IPS-18c (cell line): Measurements from ENCODE around the gene SGPP1.
"Not testable (repeated sequence)": the region's sequence is repeated elsewhere in the genome, so short reads cannot be mapped to it uniquely, and the experiment has no call there.

Source experiments
- H3K4me3 ChIP-seq: 2 replicates; pipeline ENCODE4 v1.7.0; 2013; ENCODE audit warnings: low read depth, mild to moderate bottlenecking, low read length, moderate library complexity; ENCODE audit not compliant: insufficient read depth
- H3K9me3 ChIP-seq: one replicate; pipeline ENCODE4 v1.6.1; 2013; ENCODE audit warnings: mild to moderate bottlenecking, low read length, moderate library complexity; ENCODE audit not compliant: control insufficient read depth, insufficient read depth

Gene SGPP1

DNA sequence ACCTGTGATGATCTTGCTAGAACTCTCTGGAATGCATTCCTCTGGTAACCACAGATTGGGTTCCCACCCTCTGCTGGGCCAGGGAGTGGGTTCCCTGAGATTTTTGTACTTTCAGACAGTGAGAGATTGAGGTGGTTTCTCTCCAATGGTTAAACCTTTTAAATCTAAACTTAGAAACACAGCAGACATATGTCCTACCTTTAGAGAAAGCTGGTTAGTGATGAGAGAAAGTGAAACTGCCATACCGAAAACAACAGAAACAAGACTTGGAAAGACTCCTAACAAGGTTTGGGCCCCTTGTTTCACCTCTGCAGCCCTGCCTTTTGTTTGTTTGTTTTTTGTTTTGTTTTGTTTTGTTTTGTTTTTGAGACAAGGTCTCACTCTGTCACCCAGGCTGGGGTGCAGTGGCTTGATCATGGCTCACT lies 9.7 kb upstream of the SGPP1 start:
- Histone ChIP-seq H3K4me3 (no peak overlapping the region), H3K9me3 (no peaks in the 10 kb centered on the region)

DNA sequence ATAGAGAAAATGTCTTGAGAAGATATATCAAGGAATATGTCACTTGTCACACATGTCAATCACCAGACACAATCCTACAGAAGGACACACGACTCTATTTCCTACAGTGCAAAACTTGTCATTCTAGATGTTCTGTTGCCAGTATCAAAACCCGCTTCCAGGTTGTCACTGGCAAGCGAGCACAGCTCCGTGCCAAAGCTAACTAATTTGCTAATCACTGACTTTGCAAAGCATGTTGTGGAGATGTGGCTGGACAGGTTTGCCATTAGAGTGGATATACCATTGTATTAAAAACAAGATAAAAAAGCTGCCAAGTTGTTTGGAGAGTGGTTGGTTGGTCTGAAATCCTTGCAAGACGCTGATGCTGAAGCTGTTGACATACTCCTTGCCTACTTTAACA lies 7.9 kb upstream of the SGPP1 start:
- Histone ChIP-seq H3K4me3 (no peak overlapping the region), H3K9me3 (no peaks in the 10 kb centered on the region)

DNA sequence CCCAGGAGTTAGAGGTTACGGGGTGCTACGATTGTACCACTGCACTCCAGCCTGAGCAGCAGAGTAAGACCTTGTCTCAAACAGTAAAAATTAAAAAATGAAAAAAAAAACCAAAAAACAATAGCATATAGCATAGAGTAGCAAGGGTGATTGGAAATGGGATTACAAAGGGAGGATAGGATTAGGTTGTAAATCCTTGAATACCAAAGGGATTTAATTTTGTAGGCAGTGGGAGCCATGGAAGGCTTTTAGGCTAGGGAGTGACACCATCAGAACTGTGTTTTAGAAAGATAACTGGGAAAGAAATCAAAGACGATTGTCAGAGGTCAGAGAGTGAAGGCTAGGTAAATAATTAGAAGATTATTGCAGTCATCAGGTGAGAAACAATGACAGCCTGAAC lies 2.8 kb upstream of the SGPP1 start:
- H3K9me3 ChIP-seq: no peaks in the 10 kb centered on the region
- H3K4me3 ChIP-seq: no peak overlapping the region

GRCh38 chr14:63727231-63727735 lies 582 bp downstream of the SGPP1 start:
- H3K9me3 ChIP-seq: no peaks in the 10 kb centered on the region
- H3K4me3 ChIP-seq: peak overlapping the region; percentile 64

DNA sequence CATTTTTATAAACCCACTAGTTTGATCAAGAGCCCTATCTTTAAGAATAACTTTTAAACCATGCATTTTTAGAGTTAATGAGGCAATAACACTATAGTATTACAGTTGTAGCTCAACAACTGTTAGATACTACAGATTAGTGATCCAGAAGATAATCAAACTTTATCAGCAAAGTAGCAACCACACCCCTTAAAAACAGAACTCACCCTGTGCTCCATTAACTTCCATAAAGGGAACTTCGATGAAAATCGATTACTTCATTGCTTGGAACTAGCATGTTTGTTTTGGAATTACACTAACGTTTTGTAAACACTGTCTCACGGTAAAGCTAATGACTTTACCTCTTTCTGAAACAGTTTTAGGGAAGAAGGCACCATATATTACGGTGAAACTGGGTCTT lies 1.4 kb downstream of the SGPP1 start:
- H3K4me3 ChIP-seq: peak overlapping the region; percentile 22; the same call in 1 of the 2 replicates

DNA sequence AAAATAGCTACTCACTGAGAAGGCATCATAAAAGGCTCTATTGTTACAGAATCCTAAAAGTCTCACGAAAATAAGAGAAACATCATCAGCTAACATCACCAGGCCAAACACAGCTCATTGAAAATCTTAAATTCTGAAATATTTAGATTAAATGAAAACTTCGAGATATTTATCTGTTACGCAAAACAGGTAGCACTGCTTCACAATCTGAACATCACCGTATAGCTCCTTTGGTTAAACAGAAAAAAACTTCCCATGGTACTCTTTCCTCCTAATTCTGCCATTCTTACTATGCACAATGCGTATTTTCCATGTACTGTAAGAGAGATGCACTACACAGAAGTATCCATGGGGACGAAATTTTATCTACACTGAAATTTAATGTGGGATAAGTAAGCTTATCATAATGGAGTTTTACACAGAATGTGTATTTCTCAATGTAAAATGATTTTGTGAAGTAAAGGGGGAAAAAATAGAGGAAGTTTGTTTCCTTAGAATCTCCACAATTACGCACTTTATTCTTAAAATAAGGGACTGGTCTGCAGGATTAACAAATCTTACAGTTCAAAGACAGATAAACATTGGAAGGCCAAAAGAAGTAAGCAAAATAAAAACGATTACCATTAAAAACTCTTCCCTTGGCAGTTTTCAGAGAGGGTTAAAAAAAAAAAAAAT lies 1.9 kb downstream of the SGPP1 start:
- Histone ChIP-seq H3K9me3 (no peaks in the 10 kb centered on the region), H3K4me3 (no peak overlapping the region)

More for the DNA sequence above, 1.4 kb downstream of the SGPP1 start:
- no peaks in the 10 kb centered on the region for H3K9me3 ChIP-seq

- no peak overlapping the region for H3K4me3 ChIP-seq
Measured at GRCh38 chr14:63717702-63718101, 10.2 kb downstream of the SGPP1 start.

GRCh38 chr14:63715360-63715759 lies 12.5 kb downstream of the SGPP1 start:
- H3K9me3 ChIP-seq: peaks cover 2% of the 10 kb centered on the region

More at GRCh38 chr14:63717702-63718101, 10.2 kb downstream of the SGPP1 start:
- peaks cover 2% of the 10 kb centered on the region for H3K9me3 ChIP-seq

GRCh38 chr14:63713764-63714163 lies 14.1 kb downstream of the SGPP1 start:
- Histone ChIP-seq H3K4me3 (no peak overlapping the region), H3K9me3 (no peaks in the 10 kb centered on the region)

More at GRCh38 chr14:63715360-63715759, 12.5 kb downstream of the SGPP1 start:
- no peak overlapping the region for H3K4me3 ChIP-seq

DNA sequence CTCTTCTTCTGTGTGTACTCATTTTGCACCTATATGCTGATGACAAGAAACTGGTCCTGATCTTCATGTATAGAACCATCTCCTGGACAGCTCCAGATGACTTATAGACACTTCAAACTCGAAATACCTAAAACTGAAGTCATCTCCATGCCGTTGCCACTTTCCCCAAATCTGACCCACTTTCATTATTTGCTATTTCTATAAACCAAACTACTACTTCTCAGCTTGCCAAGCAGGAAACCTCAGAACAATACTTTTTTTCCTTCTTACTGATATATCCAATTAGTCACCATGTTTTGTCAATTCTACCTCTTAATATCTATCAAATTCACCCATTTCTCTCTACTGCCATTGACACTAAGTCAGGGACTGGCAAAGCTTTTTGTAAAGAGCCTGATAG lies 14.8 kb downstream of the SGPP1 start:
- Histone ChIP-seq H3K9me3 (no peaks in the 10 kb centered on the region), H3K4me3 (no peak overlapping the region)

DNA sequence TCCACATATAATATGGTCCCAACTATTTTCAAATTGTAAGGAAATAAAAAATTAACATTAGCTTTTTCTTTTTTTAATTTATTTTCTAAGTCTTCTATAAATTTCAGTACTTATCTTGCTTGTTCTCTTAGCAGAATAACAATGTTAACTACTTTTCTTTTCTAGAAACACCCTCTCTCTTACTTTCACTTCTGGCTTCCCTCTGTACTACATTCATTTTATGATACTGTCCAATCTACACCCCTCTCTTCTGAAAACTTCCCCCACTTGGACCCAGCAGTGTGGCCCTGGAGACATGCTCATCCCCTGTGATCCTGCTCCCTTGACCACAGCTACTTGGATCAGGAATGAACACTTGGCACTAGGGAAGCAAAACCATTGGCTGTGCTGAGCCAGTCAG lies 15.7 kb downstream of the SGPP1 start:
- no peaks in the 10 kb centered on the region for H3K9me3 ChIP-seq
- H3K4me3 ChIP-seq: no peak overlapping the region

- H3K4me3 ChIP-seq: no peak overlapping the region
- H3K9me3 ChIP-seq: no peaks in the 10 kb centered on the region
Measured at GRCh38 chr14:63710497-63710896, 17.4 kb downstream of the SGPP1 start.

DNA sequence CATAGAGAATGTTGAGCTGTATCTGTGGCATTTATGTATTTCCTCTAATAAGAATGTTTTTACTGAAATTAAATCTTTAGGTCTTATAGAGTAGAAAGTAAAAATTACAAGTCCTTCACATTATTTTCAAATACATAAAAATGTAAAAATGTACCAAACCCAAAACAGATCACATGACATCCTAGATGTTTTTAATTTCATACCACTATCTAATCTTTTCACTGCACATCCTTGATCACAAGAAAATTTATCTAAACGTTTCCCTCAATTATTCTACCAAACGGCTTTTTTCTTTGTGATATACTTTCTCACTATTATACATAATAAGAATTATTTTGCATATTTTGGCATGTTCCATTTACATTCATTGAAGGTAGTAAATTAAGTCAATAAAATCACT lies 18.3 kb downstream of the SGPP1 start:
- H3K4me3 ChIP-seq: no peak overlapping the region
- no peaks in the 10 kb centered on the region for H3K9me3 ChIP-seq

- Histone ChIP-seq H3K4me3 (no peak overlapping the region), H3K9me3 (no peaks in the 10 kb centered on the region)
Measured at GRCh38 chr14:63707216-63707615, 20.6 kb downstream of the SGPP1 start.

DNA sequence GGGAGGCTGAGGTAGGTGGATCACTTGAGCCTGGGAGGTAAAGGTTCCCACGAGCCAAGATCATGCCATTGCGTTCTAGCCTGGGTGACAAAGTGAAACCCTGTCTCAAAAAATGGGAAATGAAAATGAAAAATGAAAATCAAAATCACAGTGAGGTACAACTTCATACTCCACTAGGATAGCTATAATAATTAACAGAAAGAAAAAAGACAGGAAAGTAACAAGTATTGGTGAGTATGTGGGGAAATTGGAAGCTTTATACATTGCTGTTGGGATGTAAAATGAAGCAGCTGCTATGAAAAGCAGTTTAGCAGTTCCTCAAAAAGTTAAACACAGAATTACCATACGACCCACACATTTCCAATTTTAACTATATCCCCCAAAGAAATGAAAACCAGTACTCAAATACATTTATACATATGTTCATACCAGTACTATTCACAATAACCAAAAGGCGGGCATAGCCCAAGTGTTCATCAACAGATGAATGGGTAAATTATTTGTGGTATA lies 22.2 kb downstream of the SGPP1 start:
- no peaks in the 10 kb centered on the region for H3K9me3 ChIP-seq
- H3K4me3 ChIP-seq: no peak overlapping the region

DNA sequence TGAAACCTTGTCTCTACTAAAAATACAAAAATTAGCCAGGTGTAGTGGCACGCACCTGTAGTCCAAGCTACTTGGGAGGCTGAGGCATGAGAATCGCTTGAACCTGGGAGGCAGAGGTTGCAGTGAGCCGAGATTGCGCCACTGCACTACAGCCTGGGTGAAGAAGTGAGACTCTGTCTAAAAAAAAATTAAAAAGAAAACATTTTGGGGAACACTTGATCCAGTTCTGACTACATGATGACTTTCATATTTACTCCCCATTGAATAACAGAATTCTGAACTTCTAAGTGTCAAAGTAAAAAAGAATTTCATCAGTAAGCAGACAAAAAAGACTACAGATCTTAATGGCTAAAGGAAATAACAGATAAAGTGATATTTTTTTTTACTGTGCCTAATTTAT lies 25.3 kb downstream of the SGPP1 start:
- not testable (repeated sequence) for H3K9me3 ChIP-seq, H3K4me3 ChIP-seq

GRCh38 chr14:63701606-63702299 lies 26.1 kb downstream of the SGPP1 start:
- Histone ChIP-seq H3K9me3 (no peaks in the 10 kb centered on the region), H3K4me3 (no peak overlapping the region)

DNA sequence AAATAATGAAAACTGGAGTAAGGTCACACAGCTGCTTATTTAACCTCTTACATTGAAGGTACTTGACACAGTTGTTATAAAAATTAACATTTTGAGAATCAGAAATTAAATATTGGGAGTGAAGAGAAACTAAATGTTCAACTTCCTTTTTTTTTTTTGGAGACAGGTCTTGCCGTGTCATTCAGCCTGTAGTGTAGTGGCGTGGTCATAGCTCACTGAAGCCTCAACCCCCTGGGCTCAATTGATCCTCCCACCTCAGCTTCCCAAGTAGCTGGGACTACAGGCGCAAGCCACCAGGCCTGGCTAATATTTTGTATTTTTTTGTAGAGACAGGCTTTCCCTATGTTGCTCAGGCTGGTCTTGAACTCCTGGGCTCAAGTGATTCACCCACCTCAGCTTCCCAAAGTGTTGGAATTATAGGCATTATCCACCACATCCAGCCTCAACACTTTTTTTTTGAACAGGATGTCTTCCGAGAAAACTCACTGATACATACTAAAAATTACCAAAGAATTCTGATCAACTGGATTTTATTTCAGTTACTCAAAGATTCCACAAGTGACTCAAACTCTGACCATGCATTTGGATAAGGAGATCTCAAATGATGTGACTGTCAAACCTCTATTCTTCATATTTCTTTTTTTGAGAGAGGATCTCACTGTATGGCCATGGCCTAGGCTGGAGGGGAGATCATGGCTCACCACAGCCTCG lies 35.4 kb downstream of the SGPP1 start:
- no peak overlapping the region for H3K4me3 ChIP-seq

More for the DNA sequence above, 35.4 kb downstream of the SGPP1 start:
- no peaks in the 10 kb centered on the region for H3K9me3 ChIP-seq
